Neural crest cell (in vitro differentiated cells): ENCODE measurements around the gene METTL21C. TPM values are rescaled to one million over a fixed set of nuclear protein-coding genes. Genes with fewer than 3 reads are reported as not detected.

ENCODE experiments used
- DNase-seq: peaks from one replicate; pipeline ENCODE4 v3.0.0; 2021; ENCODE audit warnings: low read depth, mixed read lengths, low spot score
- H3K27ac Mint-ChIP-seq: one replicate; pipeline ENCODE4 v1.8.0; 2021; ENCODE audit warnings: mild to moderate bottlenecking, mixed read lengths; ENCODE audit not compliant: unreplicated experiment
- H3K27me3 Mint-ChIP-seq: 2 replicates; pipeline ENCODE4 v1.8.0; 2021; ENCODE audit warnings: low read depth, mild to moderate bottlenecking, mixed read lengths
- H3K36me3 Mint-ChIP-seq: 2 replicates; pipeline ENCODE4 v1.8.0; 2021; ENCODE audit warnings: low read depth, mild to moderate bottlenecking, mixed read lengths
- H3K4me1 Mint-ChIP-seq: 2 replicates; pipeline ENCODE4 v1.8.0; 2021; ENCODE audit warnings: mixed read lengths
- H3K4me3 Mint-ChIP-seq: one replicate; pipeline ENCODE4 v1.8.0; 2021; ENCODE audit warnings: mild to moderate bottlenecking, mixed read lengths
- H3K9me3 Mint-ChIP-seq: 2 replicates; pipeline ENCODE4 v1.8.0; 2021; ENCODE audit warnings: mixed read lengths
- total RNA-seq: library from RNA; stranded (reverse); gene quantifications from 2 replicates; pipeline ENCODE4 v1.2.1, GENCODE V29; 2021
- TF ChIP-seq, protein P1 (sequence below): fragments of 200-600 bp; sonication (generic); conservative IDR thresholded peaks from 2 replicates; pipeline ENCODE4 v1.5.0; 2021; ENCODE audit warnings: antibody characterized with exemption, mild to moderate bottlenecking

METTL21C gene
- total RNA-seq, 1 donor from 2014 or later: not detected

DNA sequence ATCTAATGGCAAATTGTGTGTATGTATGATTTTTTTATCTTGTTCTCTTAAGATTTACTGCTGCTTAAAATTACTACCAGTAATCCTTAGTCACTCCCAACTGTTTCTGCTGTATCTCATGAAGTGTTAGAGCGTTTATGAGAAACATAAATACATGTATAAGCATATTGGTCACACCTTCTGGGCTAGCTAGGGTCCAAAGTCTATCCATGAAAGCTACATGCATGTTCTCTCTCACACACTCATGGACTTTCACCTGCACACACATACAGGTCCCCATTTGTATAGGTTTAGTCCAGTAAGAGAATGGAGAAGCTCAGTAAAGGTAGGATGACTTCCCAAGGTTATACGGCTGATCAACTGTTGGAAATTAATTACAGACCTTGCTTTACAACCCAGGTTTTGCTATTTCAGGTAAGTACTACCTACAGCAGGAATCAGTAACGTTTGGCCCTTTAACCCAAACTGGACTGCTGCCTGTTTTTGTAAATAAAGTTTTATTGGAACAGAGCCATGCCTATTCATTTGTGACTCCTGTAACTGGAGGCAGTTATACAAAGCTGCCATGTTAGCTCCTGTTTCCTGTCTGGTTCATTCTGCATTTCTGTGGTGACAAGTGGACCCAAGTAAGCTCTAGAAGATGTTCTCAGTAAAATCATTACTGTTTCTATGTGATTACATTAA, 15.3 kb downstream of the METTL21C start:
- H3K36me3 Mint-ChIP-seq: peaks cover 17% of the 10 kb centered on the region
- no peak overlapping the region for H3K4me3 Mint-ChIP-seq

DNA sequence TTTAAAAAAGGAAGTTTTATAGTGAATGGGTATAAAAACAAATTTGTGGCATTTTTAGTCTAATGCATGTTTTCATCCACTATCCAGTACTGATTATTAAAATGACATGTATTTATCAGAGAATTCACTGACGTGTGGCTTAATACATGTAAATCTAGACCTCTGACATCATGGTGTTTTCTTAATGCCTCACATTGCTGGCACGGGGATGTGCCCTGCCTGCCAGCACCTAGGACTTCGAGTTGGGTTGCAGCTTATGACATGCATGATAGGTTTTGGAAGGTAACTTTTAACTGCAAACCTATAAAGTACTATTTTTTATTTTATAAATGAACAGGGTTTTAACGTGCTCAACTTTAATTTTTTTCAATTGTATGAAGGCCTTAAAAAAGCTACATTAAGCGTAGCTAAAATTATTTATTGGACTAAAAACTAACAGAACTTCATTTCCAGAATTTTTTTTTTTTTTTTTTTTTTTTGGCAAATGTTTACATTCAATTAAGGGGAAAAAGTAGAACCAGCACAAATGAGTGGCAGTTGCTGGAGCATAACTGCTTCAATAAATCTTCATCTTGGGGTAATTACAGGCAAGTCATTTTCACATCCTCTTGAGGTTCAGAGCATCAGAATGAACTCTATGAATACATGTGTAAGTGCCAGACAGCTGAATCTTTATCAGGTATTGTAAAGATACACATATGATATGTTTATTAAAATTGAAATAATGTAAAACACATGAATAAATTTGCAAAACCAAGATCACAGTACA, 16.3 kb downstream of the METTL21C start:
- Mint-ChIP-seq H3K27me3 (no peaks in the 10 kb centered on the region), H3K4me3 (no peak overlapping the region), H3K9me3 (no peaks in the 10 kb centered on the region), H3K4me1 (no peaks in the 10 kb centered on the region), H3K36me3 (peaks cover 17% of the 10 kb centered on the region), H3K27ac (no peak overlapping the region)
- TF ChIP-seq, protein P1, sequence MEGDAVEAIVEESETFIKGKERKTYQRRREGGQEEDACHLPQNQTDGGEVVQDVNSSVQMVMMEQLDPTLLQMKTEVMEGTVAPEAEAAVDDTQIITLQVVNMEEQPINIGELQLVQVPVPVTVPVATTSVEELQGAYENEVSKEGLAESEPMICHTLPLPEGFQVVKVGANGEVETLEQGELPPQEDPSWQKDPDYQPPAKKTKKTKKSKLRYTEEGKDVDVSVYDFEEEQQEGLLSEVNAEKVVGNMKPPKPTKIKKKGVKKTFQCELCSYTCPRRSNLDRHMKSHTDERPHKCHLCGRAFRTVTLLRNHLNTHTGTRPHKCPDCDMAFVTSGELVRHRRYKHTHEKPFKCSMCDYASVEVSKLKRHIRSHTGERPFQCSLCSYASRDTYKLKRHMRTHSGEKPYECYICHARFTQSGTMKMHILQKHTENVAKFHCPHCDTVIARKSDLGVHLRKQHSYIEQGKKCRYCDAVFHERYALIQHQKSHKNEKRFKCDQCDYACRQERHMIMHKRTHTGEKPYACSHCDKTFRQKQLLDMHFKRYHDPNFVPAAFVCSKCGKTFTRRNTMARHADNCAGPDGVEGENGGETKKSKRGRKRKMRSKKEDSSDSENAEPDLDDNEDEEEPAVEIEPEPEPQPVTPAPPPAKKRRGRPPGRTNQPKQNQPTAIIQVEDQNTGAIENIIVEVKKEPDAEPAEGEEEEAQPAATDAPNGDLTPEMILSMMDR: no peak
- no peak for DNase-seq

More for the DNA sequence above, 15.3 kb downstream of the METTL21C start:
- Mint-ChIP-seq H3K4me1 (no peaks in the 10 kb centered on the region), H3K9me3 (no peaks in the 10 kb centered on the region), H3K27me3 (no peaks in the 10 kb centered on the region), H3K27ac (no peak overlapping the region)
- no peak for DNase-seq
- TF ChIP-seq, protein P1: no peak

DNA sequence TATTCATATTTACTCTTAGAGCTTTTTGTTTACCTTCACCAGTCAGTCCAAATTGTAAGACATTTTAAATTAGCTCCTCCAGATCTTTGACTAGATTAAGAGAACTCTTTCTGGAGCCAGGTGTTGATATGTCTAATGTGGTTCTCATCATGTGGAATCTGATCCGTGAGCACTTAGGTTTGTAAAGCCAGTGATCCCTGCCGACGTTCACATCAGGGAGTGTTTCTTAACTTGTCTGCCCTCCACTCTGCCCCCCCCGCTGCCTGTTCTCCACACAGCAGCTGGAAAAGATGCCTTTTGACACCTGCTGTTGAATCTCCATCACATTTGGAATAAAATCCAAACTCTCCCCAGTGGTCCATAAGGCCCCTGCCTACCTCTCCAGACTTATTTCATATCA, 17.7 kb downstream of the METTL21C start:
- Mint-ChIP-seq H3K9me3 (no peaks in the 10 kb centered on the region), H3K36me3 (peaks cover 28% of the 10 kb centered on the region), H3K4me1 (no peaks in the 10 kb centered on the region), H3K27ac (no peak overlapping the region), H3K4me3 (no peak overlapping the region), H3K27me3 (no peaks in the 10 kb centered on the region)
- TF ChIP-seq, protein P1: no peak
- no peak for DNase-seq

DNA sequence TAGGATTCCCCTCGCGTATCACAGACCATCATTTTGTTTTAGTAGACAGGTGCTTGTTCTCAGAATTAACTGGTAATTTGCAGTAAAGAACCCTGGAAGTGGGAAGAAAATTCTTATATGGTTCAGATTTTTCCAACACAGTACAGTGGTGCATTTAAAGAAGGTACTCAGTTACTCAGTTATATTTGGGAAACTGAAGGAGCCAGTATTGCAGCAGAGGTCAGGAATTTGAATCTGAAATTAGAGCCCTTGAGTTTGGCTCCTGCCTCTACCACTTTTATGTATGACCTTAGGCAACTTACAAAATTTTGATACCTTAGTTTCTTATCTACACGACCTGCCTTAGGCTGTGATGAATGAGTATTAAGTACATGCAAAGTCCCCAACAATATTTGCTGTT, 19.7 kb downstream of the METTL21C start:
- peaks cover 43% of the 10 kb centered on the region for H3K36me3 Mint-ChIP-seq
- no peak overlapping the region for H3K27ac Mint-ChIP-seq

DNA sequence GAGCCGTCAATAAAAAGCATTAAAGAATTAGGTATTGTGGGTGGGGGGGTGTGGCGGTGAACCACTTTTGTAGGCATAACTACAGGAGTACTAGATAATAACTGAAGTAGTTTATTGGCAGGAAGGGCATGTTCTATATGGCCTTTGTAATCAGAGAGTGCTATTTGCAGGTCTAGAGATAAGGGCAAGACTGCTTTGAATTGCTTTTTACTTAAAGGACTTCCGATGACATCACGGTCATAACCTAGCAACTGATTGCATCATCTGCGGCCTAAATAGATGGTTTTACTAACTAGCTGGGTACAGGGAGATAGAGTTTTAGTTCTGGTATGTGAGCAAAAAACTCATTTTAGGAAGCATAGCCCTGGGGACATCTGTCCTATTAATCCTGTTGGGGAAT, 24.7 kb downstream of the METTL21C start:
- no peak for DNase-seq
- Mint-ChIP-seq H3K4me3 (no peak overlapping the region), H3K4me1 (no peaks in the 10 kb centered on the region), H3K9me3 (peaks cover 25% of the 10 kb centered on the region), H3K36me3 (peaks cover 75% of the 10 kb centered on the region), H3K27ac (no peak overlapping the region), H3K27me3 (no peaks in the 10 kb centered on the region)
- TF ChIP-seq, protein P1: no peak

More for the DNA sequence above, 19.7 kb downstream of the METTL21C start:
- no peaks in the 10 kb centered on the region for H3K27me3 Mint-ChIP-seq
- DNase-seq: no peak
- H3K4me1 Mint-ChIP-seq: no peaks in the 10 kb centered on the region
- TF ChIP-seq, protein P1: no peak
- H3K9me3 Mint-ChIP-seq: peaks cover 7% of the 10 kb centered on the region
- H3K4me3 Mint-ChIP-seq: no peak overlapping the region
